ENCODE measurements around the gene NR3C2. TPM values are rescaled to one million over a fixed set of nuclear protein-coding genes. Genes with fewer than 3 reads are reported as not detected.

NR3C2 gene
- total and polyA plus RNA-seq, 4 donors, result 2.0 to 11.5 (median 3.2) TPM

DNA sequence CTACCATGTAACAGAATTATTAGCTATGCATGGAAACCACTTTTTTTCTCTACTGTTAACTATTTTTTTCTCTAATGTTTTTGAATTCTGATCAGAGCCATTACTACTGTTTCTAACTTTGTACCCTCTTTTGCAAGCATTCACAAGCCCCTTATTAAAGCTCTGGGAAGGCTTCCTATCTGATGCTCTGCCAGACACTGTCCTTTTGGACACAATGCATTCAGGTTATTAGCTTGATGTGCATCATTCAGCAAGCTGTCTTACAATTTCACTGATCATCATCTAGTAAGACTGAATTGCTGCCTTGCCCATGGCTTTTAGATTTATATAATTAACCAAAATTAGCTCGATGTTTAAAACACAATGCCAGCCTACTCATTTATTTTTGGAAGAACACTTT lies 155.1 kb downstream of the NR3C2 start:
- TF ChIP-seq, protein P1, sequence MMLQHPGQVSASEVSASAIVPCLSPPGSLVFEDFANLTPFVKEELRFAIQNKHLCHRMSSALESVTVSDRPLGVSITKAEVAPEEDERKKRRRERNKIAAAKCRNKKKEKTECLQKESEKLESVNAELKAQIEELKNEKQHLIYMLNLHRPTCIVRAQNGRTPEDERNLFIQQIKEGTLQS (IDR thresholded peaks at IDR 0.05), result no peak
- TF ChIP-seq RAD21 (IDR thresholded peaks at IDR 0.05), result no peak
- no peak for TF ChIP-seq YY1 (IDR thresholded peaks at IDR 0.05)
- TF ChIP-seq HNF4A (conservative IDR thresholded peaks at IDR 0.05), result no peak
- TF ChIP-seq FOXA1 (IDR thresholded peaks at IDR 0.05), result no peak
- no peak for TF ChIP-seq GABPA (IDR thresholded peaks at IDR 0.05 in 1 of 2, conservative IDR thresholded peaks at IDR 0.05 in 1 of 2)
- no peak for TF ChIP-seq FOXA2 (IDR thresholded peaks at IDR 0.05)
- TF ChIP-seq HNF4G (IDR thresholded peaks at IDR 0.05), result no peak
- TF ChIP-seq TAF1 (conservative IDR thresholded peaks at IDR 0.05), result no peak
- no peak for TF ChIP-seq NR2F2 (IDR thresholded peaks at IDR 0.05)
- TF ChIP-seq, protein P2, sequence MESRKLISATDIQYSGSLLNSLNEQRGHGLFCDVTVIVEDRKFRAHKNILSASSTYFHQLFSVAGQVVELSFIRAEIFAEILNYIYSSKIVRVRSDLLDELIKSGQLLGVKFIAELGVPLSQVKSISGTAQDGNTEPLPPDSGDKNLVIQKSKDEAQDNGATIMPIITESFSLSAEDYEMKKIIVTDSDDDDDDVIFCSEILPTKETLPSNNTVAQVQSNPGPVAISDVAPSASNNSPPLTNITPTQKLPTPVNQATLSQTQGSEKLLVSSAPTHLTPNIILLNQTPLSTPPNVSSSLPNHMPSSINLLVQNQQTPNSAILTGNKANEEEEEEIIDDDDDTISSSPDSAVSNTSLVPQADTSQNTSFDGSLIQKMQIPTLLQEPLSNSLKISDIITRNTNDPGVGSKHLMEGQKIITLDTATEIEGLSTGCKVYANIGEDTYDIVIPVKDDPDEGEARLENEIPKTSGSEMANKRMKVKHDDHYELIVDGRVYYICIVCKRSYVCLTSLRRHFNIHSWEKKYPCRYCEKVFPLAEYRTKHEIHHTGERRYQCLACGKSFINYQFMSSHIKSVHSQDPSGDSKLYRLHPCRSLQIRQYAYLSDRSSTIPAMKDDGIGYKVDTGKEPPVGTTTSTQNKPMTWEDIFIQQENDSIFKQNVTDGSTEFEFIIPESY (IDR thresholded peaks at IDR 0.05), result no peak
- no peak for TF ChIP-seq JUND (IDR thresholded peaks at IDR 0.05)
- TF ChIP-seq, protein P3, sequence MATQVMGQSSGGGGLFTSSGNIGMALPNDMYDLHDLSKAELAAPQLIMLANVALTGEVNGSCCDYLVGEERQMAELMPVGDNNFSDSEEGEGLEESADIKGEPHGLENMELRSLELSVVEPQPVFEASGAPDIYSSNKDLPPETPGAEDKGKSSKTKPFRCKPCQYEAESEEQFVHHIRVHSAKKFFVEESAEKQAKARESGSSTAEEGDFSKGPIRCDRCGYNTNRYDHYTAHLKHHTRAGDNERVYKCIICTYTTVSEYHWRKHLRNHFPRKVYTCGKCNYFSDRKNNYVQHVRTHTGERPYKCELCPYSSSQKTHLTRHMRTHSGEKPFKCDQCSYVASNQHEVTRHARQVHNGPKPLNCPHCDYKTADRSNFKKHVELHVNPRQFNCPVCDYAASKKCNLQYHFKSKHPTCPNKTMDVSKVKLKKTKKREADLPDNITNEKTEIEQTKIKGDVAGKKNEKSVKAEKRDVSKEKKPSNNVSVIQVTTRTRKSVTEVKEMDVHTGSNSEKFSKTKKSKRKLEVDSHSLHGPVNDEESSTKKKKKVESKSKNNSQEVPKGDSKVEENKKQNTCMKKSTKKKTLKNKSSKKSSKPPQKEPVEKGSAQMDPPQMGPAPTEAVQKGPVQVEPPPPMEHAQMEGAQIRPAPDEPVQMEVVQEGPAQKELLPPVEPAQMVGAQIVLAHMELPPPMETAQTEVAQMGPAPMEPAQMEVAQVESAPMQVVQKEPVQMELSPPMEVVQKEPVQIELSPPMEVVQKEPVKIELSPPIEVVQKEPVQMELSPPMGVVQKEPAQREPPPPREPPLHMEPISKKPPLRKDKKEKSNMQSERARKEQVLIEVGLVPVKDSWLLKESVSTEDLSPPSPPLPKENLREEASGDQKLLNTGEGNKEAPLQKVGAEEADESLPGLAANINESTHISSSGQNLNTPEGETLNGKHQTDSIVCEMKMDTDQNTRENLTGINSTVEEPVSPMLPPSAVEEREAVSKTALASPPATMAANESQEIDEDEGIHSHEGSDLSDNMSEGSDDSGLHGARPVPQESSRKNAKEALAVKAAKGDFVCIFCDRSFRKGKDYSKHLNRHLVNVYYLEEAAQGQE (IDR thresholded peaks at IDR 0.05), result no peak
- TF ChIP-seq, protein P4, sequence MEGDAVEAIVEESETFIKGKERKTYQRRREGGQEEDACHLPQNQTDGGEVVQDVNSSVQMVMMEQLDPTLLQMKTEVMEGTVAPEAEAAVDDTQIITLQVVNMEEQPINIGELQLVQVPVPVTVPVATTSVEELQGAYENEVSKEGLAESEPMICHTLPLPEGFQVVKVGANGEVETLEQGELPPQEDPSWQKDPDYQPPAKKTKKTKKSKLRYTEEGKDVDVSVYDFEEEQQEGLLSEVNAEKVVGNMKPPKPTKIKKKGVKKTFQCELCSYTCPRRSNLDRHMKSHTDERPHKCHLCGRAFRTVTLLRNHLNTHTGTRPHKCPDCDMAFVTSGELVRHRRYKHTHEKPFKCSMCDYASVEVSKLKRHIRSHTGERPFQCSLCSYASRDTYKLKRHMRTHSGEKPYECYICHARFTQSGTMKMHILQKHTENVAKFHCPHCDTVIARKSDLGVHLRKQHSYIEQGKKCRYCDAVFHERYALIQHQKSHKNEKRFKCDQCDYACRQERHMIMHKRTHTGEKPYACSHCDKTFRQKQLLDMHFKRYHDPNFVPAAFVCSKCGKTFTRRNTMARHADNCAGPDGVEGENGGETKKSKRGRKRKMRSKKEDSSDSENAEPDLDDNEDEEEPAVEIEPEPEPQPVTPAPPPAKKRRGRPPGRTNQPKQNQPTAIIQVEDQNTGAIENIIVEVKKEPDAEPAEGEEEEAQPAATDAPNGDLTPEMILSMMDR (IDR thresholded peaks at IDR 0.05; ENCODE audit: low read depth, low read length, missing input control), result no peak
- TF ChIP-seq, protein P5, sequence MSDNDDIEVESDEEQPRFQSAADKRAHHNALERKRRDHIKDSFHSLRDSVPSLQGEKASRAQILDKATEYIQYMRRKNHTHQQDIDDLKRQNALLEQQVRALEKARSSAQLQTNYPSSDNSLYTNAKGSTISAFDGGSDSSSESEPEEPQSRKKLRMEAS (IDR thresholded peaks at IDR 0.05), result no peak
- TF ChIP-seq RXRA (IDR thresholded peaks at IDR 0.05), result no peak
- TF ChIP-seq SP1 (IDR thresholded peaks at IDR 0.05), result no peak
- TF ChIP-seq EGR1 (IDR thresholded peaks at IDR 0.05; ENCODE audit: low read depth in 2 of 2), result no peak
- H3K27ac ChIP-seq (ENCODE audit: low read depth in 1 of 2, low read length in 2 of 2), result no peak overlapping the region
- DNase-seq (ENCODE audit: low spot score), result no peak
- peaks cover 5 to 31% (median 18%) of the 10 kb centered on the region in 4 donors for H3K4me1 ChIP-seq (ENCODE audit: control insufficient read depth in 4 of 4, insufficient read depth in 4 of 4, low read length in 3 of 4)
- WGBS, result 84% methylated on average over 1 of the region's 1 CpG
- H3K9me3 ChIP-seq (ENCODE audit: control insufficient read depth in 4 of 4, low read length in 3 of 4), result no peaks in the 10 kb centered on the region
- no peaks in the 10 kb centered on the region for H3K36me3 ChIP-seq (ENCODE audit: control insufficient read depth in 4 of 4, insufficient read depth in 3 of 4, low read depth in 1 of 4, low read length in 3 of 4)
- H3K27me3 ChIP-seq (ENCODE audit: control insufficient read depth in 4 of 4, insufficient read depth in 4 of 4, low read length in 3 of 4), result no peaks in the 10 kb centered on the region
- H3K4me3 ChIP-seq (ENCODE audit: low read depth in 1 of 3, low read length in 3 of 3), result no peak overlapping the region
- H3K9ac ChIP-seq (ENCODE audit: low read depth in 1 of 2, low read length in 2 of 2), result no peak overlapping the region
